ENCODE data around the gene PATL1. TPM values are rescaled to one million over a fixed set of nuclear protein-coding genes. Genes with fewer than 3 reads are reported as not detected.
A peak's percentile ranks its signal among the peaks of the same experiment; 100 is the strongest.

Gene PATL1
- total and polyA plus RNA-seq, 2 donors (not counting 1 experiment from before 2014, with no cell fraction given): 11.6 to 68.1 TPM

GRCh38 chr11:59671471-59671870 lies 2.6 kb upstream of the PATL1 start:
- Histone ChIP-seq H2AFZ (ENCODE audit: low read length) (no peak overlapping the region), H4K20me1 (ENCODE audit: control insufficient read depth, extremely low read depth, insufficient read depth, low read length) (no peaks in the 10 kb centered on the region), H3K79me2 (ENCODE audit: control insufficient read depth, insufficient read depth, low read length) (peaks cover 19% of the 10 kb centered on the region), H3K27me3 (ENCODE audit: control insufficient read depth, insufficient read depth, low read length) (no peaks in the 10 kb centered on the region), H3K9ac (ENCODE audit: insufficient read depth, low read length) (no peak overlapping the region), H3K36me3 (ENCODE audit: control insufficient read depth, insufficient read depth, low read length) (no peaks in the 10 kb centered on the region), H3K4me2 (ENCODE audit: extremely low read depth, insufficient read depth, low read length) (no peak overlapping the region), H3K9me3 (ENCODE audit: control insufficient read depth, insufficient read depth, low read depth, low read length) (no peaks in the 10 kb centered on the region), H3K27ac (ENCODE audit: insufficient read depth, low read length) (no peak overlapping the region), H3K4me1 (ENCODE audit: control insufficient read depth, extremely low read depth, insufficient read depth, low read length) (no peaks in the 10 kb centered on the region), H3K4me3 (replicated peaks in 1 of 4; ENCODE audit: control extremely low read depth in 1 of 4, insufficient read depth in 1 of 4, low read depth in 3 of 4, low read length in 4 of 4) (no peak overlapping the region)
- TF ChIP-seq EZH2 (IDR thresholded peaks at IDR 0.05; ENCODE audit: low read length, missing control alignments): no peak
- no peak for DNase-seq (ENCODE audit: low read depth in 2 of 2)

GRCh38 chr11:59669611-59670009 lies 773 bp upstream of the PATL1 start:
- H2AFZ ChIP-seq (ENCODE audit: low read length): peak overlapping the region; percentile 57
- no peaks in the 10 kb centered on the region for H3K4me1 ChIP-seq (ENCODE audit: control insufficient read depth, extremely low read depth, insufficient read depth, low read length)
- no peak for TF ChIP-seq EZH2 (IDR thresholded peaks at IDR 0.05; ENCODE audit: low read length, missing control alignments)
- TF ChIP-seq, protein P1, sequence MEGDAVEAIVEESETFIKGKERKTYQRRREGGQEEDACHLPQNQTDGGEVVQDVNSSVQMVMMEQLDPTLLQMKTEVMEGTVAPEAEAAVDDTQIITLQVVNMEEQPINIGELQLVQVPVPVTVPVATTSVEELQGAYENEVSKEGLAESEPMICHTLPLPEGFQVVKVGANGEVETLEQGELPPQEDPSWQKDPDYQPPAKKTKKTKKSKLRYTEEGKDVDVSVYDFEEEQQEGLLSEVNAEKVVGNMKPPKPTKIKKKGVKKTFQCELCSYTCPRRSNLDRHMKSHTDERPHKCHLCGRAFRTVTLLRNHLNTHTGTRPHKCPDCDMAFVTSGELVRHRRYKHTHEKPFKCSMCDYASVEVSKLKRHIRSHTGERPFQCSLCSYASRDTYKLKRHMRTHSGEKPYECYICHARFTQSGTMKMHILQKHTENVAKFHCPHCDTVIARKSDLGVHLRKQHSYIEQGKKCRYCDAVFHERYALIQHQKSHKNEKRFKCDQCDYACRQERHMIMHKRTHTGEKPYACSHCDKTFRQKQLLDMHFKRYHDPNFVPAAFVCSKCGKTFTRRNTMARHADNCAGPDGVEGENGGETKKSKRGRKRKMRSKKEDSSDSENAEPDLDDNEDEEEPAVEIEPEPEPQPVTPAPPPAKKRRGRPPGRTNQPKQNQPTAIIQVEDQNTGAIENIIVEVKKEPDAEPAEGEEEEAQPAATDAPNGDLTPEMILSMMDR (conservative IDR thresholded peaks at IDR 0.05 in 1 of 2, IDR thresholded peaks at IDR 0.05 in 1 of 2; ENCODE audit: low read depth in 1 of 2, low read length in 2 of 2): no peak
- peak overlapping the region; percentile 90 for H3K27ac ChIP-seq (ENCODE audit: insufficient read depth, low read length)
- peaks cover 4% of the 10 kb centered on the region for H3K36me3 ChIP-seq (ENCODE audit: control insufficient read depth, insufficient read depth, low read length)
- DNase-seq (ENCODE audit: low read depth in 2 of 2): peak; percentile 59 to 72
- no peaks in the 10 kb centered on the region for H4K20me1 ChIP-seq (ENCODE audit: control insufficient read depth, extremely low read depth, insufficient read depth, low read length)
- peak overlapping the region; percentile 95 for H3K4me2 ChIP-seq (ENCODE audit: extremely low read depth, insufficient read depth, low read length)
- peaks cover 28% of the 10 kb centered on the region for H3K79me2 ChIP-seq (ENCODE audit: control insufficient read depth, insufficient read depth, low read length)
- peak overlapping the region; percentile 63 for H3K9ac ChIP-seq (ENCODE audit: insufficient read depth, low read length)
- no peaks in the 10 kb centered on the region for H3K9me3 ChIP-seq (ENCODE audit: control insufficient read depth, insufficient read depth, low read depth, low read length)
- H3K27me3 ChIP-seq (ENCODE audit: control insufficient read depth, insufficient read depth, low read length): no peaks in the 10 kb centered on the region
- H3K4me3 ChIP-seq (replicated peaks in 1 of 4; ENCODE audit: control extremely low read depth in 1 of 4, insufficient read depth in 1 of 4, low read depth in 3 of 4, low read length in 4 of 4): peak overlapping the region; percentile 46 to 85 (median 62)

DNA sequence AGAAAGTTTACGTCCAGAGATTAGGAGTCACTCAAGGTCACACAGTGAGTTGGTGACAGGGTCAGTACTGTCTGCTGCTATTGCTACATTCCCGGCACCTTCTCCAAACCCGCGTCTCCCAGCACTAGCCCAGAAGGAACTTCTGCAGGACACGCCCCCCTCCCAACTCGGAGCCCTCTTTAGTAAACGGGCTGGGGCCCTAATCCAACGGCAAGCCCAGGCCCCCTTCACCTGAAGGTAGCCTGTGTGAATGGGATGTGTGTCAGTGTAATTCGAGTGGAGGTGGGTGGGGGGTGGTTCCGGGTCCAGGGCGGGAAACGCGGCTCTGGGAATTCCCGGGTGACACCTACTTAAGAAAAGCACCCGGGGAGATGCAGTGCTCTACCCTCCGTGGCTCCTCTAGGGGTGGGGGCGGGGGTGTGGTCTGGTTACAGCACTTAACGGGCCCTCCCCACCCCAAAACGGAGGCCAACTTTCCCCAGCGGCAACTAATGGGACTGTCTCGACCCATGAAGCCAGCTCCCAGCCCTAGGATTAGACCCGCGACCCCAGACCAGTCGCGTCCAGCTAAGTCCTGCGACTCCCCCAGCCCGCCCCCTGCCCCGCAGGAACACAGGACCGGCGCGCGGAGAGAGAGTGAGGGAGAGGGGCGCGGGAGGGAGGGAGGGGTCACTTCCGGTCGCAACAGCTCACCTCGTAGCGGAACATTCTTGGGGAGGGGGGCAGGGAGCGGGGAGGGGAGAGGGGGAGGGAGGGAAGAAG lies 468 bp downstream of the PATL1 start:
- Histone ChIP-seq H3K9me3 (ENCODE audit: control insufficient read depth, insufficient read depth, low read depth, low read length) (no peaks in the 10 kb centered on the region), H3K27me3 (ENCODE audit: control insufficient read depth, insufficient read depth, low read length) (no peaks in the 10 kb centered on the region), H3K9ac (ENCODE audit: insufficient read depth, low read length) (peak overlapping the region; percentile 84), H3K27ac (ENCODE audit: insufficient read depth, low read length) (peak overlapping the region; percentile 90), H3K4me1 (ENCODE audit: control insufficient read depth, extremely low read depth, insufficient read depth, low read length) (no peaks in the 10 kb centered on the region), H3K79me2 (ENCODE audit: control insufficient read depth, insufficient read depth, low read length) (peaks cover 33% of the 10 kb centered on the region), H3K4me3 (replicated peaks in 1 of 4; ENCODE audit: control extremely low read depth in 1 of 4, insufficient read depth in 1 of 4, low read depth in 3 of 4, low read length in 4 of 4) (peak overlapping the region; percentile 22 to 84 (median 58)), H4K20me1 (ENCODE audit: control insufficient read depth, extremely low read depth, insufficient read depth, low read length) (no peaks in the 10 kb centered on the region), H3K36me3 (ENCODE audit: control insufficient read depth, insufficient read depth, low read length) (peaks cover 5% of the 10 kb centered on the region), H2AFZ (ENCODE audit: low read length) (no peak overlapping the region), H3K4me2 (ENCODE audit: extremely low read depth, insufficient read depth, low read length) (peak overlapping the region; percentile 78)
- peak; percentile 39 to 46 for DNase-seq (ENCODE audit: low read depth in 2 of 2)
- TF ChIP-seq, protein P1 (conservative IDR thresholded peaks at IDR 0.05 in 1 of 2, IDR thresholded peaks at IDR 0.05 in 1 of 2; ENCODE audit: low read depth in 1 of 2, low read length in 2 of 2): peak; percentile 6 to 21
- no peak for TF ChIP-seq EZH2 (IDR thresholded peaks at IDR 0.05; ENCODE audit: low read length, missing control alignments)

Measured in fibroblast of lung (primary cell).